ENCODE data around the gene PLTP.

Gene PLTP

GRCh38 chr20:45850926-45851325, 61.0 kb downstream of the PLTP start:
- TF ChIP-seq CTCF (IDR thresholded peaks at IDR 0.05) = no peak

- TF ChIP-seq CTCF (IDR thresholded peaks at IDR 0.05) = no peak
These were observed 61.7 kb downstream of the PLTP start for GRCh38 chr20:45850238-45850637.

GRCh38 chr20:45848969-45849582, 62.9 kb downstream of the PLTP start:
- TF ChIP-seq CTCF (IDR thresholded peaks at IDR 0.05) = no peak

Measured in LNCAP (cell line).